Heart right ventricle (tissue), 16 donors: ENCODE measurements around the gene TMTC1. TPM values are rescaled to one million over a fixed set of nuclear protein-coding genes. Genes with fewer than 3 reads are reported as not detected.

Experiments
- ATAC-seq, 8 donors: fragments of 200-7000 bp; cut with Tn5 transposase; one replicate each; pipeline ENCODE4 v1.9.1; 2020; ENCODE audit warnings: mild to moderate bottlenecking in 8 of 8, moderate library complexity in 8 of 8, moderate number of reproducible peaks in 1 of 8
- DNase-seq, 2 donors: peaks; one replicate each; pipeline ENCODE4 v3.0.0-alpha.2; 2020
- H3K27ac ChIP-seq, 10 donors: fragments of 200-600 bp; sonication (generic) in 2 of 10; one replicate each; pipeline versions ENCODE4 v1.5.0 to v1.8.0; 2020 to 2022; ENCODE audit warnings: mild to moderate bottlenecking in 3 of 10
- H3K27me3 ChIP-seq, 7 donors: fragments of 200-600 bp; one replicate each; pipeline ENCODE4 v1.8.0; 2021 to 2022; ENCODE audit warnings: mild to moderate bottlenecking in 2 of 7
- H3K36me3 ChIP-seq, 9 donors: fragments of 200-600 bp; sonication (generic) in 1 of 9; one replicate each; pipeline versions ENCODE4 v1.5.0 to v1.8.0; 2020 to 2022; ENCODE audit warnings: mild to moderate bottlenecking in 2 of 9
- H3K4me1 ChIP-seq, 9 donors: fragments of 200-600 bp; sonication (generic) in 1 of 9; one replicate each; pipeline versions ENCODE4 v1.5.0 to v1.8.0; 2020 to 2022; ENCODE audit warnings: mild to moderate bottlenecking in 4 of 9
- H3K4me3 ChIP-seq, 10 donors: fragments of 200-600 bp; sonication (generic) in 2 of 10; one replicate each; pipeline versions ENCODE4 v1.5.0 to v1.8.0; 2020 to 2022; ENCODE audit warnings: mild to moderate bottlenecking in 7 of 10, moderate library complexity in 2 of 10
- H3K9me3 ChIP-seq, 11 donors: fragments of 200-600 bp in 10 of 11; sonication (generic) in 2 of 11; one replicate each; pipeline versions ENCODE4 v1.5.0 to v1.8.0; 2013 to 2022; ENCODE audit warnings: mild to moderate bottlenecking in 2 of 11, control low read depth in 1 of 11, moderate library complexity in 1 of 11
- CTCF ChIP-seq, 9 donors: fragments of 200-600 bp; sonication (generic) in 2 of 9; IDR thresholded peaks; one replicate each; pipeline versions ENCODE4 v1.5.0 to v1.8.0; 2021 to 2022; ENCODE audit warnings: antibody characterized with exemption in 9 of 9, mild to moderate bottlenecking in 5 of 9, moderate library complexity in 1 of 9
- WGBS, 2 donors: extraction: QIAGEN DNeasy Blood & Tissue Kit; methylation state at CpG; one replicate each; pipeline ENCODE4 v1.1.7; 2013; ENCODE audit warnings: inconsistent platforms in 1 of 2; 5-methylcytosine and 5-hydroxymethylcytosine counted together
- intact Hi-C, 10 donors: fragments of 100-400 bp; cut with DNase I; formaldehyde crosslinking; loops; one replicate each; pipeline versions ENCODE4 v1.11.1 to v1.14.2; 2022
- polyA plus RNA-seq, 2 donors: library from polyadenylated mRNA; stranded (reverse); fragments of 200-250 nt; gene quantifications; one replicate each; pipeline ENCODE4 v1.2.3, GENCODE V29; 2013
- total RNA-seq, 10 donors: library from RNA; stranded (reverse); fragmentation: NEBNext Ultra II Directional in 3 of 10; extraction: Animal tissue kit (Norgen Biotek cat#: 25700) in 3 of 10; gene quantifications; one replicate each; pipeline versions ENCODE4 v1.2.1 to v1.2.4, GENCODE V29; 2021 to 2023
- donor health status: Arrhythmogenic right ventricular cardiomyopathy.
- donor health status: ischemic (EF 13 %, LVEDD 7.1; RV severe dilation, severe dysfunction).
- donor health status: healthy with polysubstance abuse.
- donor health status: DM: no; HTN: yes; CAD: no.
- donor health status: DM: no; HTN: no; CAD: no.
- donor health status: ischemic (EF 25% LVEDD 6.9; RV normal size, moderate dysfunction).
- donor health status: ischemic (EF 25% LVEDD 5.7; RV mildly dilated, moderate dysfunction).
- donor health status: healthy.
- donor health status: DM: yes; HTN: yes; CAD: no.
- donor health status: Ischemic cardiomyopathy.
- donor health status: ischemic (EF 35%, LVEDD 5.7; RV mildly dilated, moderate dysfunction).
- donor health status: nonischemic (EF 11% LVEDD 7.7; RV severe dilation, severe dysfunction).
- donor health status: DM: yes; HTN: yes; CAD: no.
- donor health status: PGD.
- donor health status: ischemic (EF 29% LVEDD 5.4; RV normal size, mild dysfunction).
- donor health status: nonischemic (EF 23%, LVEDD 6.1; RV moderate dilation, normal function).

TMTC1 gene
- total and polyA plus RNA-seq, 12 donors: 9.6 to 54.2 (median 22.9) TPM

GRCh38 chr12:29650371-29650770, 133.4 kb downstream of the TMTC1 start:
- TF ChIP-seq CTCF (IDR thresholded peaks at IDR 0.05): no peak
- WGBS, 2 donors: 96 to 98% methylated on average over 4 of the region's 4 CpGs
- Histone ChIP-seq H3K27ac (no peak overlapping the region), H3K4me3 (no peak overlapping the region), H3K4me1 (no peaks in the 10 kb centered on the region), H3K9me3 (no peaks in the 10 kb centered on the region), H3K36me3 (peaks cover 0 to 65% (median 0%) of the 10 kb centered on the region in 9 donors), H3K27me3 (no peaks in the 10 kb centered on the region)
- ATAC-seq (no peak), DNase-seq (no peak)
- intact Hi-C loops: loop anchor here in 1 of 10 donors (10.0 kb wide), 1 partner anchor 124 kb away; no protein-coding TSS in a partner anchor

- no peak for DNase-seq
- H3K9me3 ChIP-seq: no peaks in the 10 kb centered on the region
- peaks cover 0 to 60% (median 0%) of the 10 kb centered on the region in 9 donors for H3K36me3 ChIP-seq
- no peaks in the 10 kb centered on the region for H3K4me1 ChIP-seq
- no peaks in the 10 kb centered on the region for H3K27me3 ChIP-seq
- H3K27ac ChIP-seq: no peak overlapping the region
- intact Hi-C loops: loop anchor here in 2 of 10 donors (10.0 kb wide), 2 partner anchors 125 to 135 kb away; partner anchors contain the start of gene TMTC1 (in 1 of the 2)
- H3K4me3 ChIP-seq: no peak overlapping the region
- ATAC-seq: no peak
- TF ChIP-seq CTCF (IDR thresholded peaks at IDR 0.05): no peak
- 58 to 63% methylated on average over 2 of the region's 2 CpGs for WGBS, 2 donors
Measured at GRCh38 chr12:29649722-29650121, 134.0 kb downstream of the TMTC1 start.

- no peak for DNase-seq
- Histone ChIP-seq H3K9me3 (no peaks in the 10 kb centered on the region), H3K4me1 (peaks cover 0 to 25% (median 17%) of the 10 kb centered on the region in 9 donors), H3K27me3 (no peaks in the 10 kb centered on the region), H3K4me3 (no peak overlapping the region), H3K27ac (peak overlapping the region in 1 of 10 donors; percentile 17), H3K36me3 (peaks cover 0 to 22% (median 0%) of the 10 kb centered on the region in 9 donors)
- no peak for TF ChIP-seq CTCF (IDR thresholded peaks at IDR 0.05)
- 95 to 96% methylated on average over 1 of the region's 1 CpG for WGBS, 2 donors
- intact Hi-C loops: loop anchor here in 2 of 10 donors (5.0 to 10.0 kb wide), 2 partner anchors 77 to 140 kb away; partner anchors contain the start of gene TMTC1 (in 1 of the 2)
- no peak for ATAC-seq
Measured at GRCh38 chr12:29644536-29645162, 139.1 kb downstream of the TMTC1 start.

- intact Hi-C loops: loop anchor here in 3 of 10 donors (2.0 to 10.0 kb wide), 3 partner anchors 73 to 144 kb away; partner anchors contain the start of gene TMTC1 (in 1 of the 3)
- ATAC-seq (peak; percentile 58 to 90 (median 72)), DNase-seq (peak; percentile 40 to 66)
- Histone ChIP-seq H3K27ac (peak overlapping the region in 9 of 10 donors; percentile 46 to 84 (median 70)), H3K4me1 (peaks cover 0 to 27% (median 20%) of the 10 kb centered on the region in 9 donors), H3K4me3 (peak overlapping the region in 3 of 10 donors; percentile 5 to 20 (median 12)), H3K9me3 (no peaks in the 10 kb centered on the region), H3K27me3 (no peaks in the 10 kb centered on the region), H3K36me3 (no peaks in the 10 kb centered on the region)
- 62 to 72% methylated on average over 13 of the region's 13 CpGs for WGBS, 2 donors
- TF ChIP-seq CTCF (IDR thresholded peaks at IDR 0.05): peak in 3 of 9 donors; percentile 11 to 47 (median 26)
Measured at GRCh38 chr12:29640589-29641345, 143.0 kb downstream of the TMTC1 start.
